H1 (cell line): Measurements from ENCODE around the gene MAPK9. TPM values are rescaled to one million over a fixed set of nuclear protein-coding genes. Genes with fewer than 3 reads are reported as not detected.

Experiments used
- CEBPB ChIP-seq: IDR thresholded peaks from 2 replicates; pipeline ENCODE4 v1.6.1; 2012; ENCODE audit warnings: low read depth, low read length
- CHD7 ChIP-seq: fragments of 300-600 bp; sonication (generic); IDR thresholded peaks from 2 replicates; pipeline ENCODE4 v1.7.1; 2012; ENCODE audit warnings: low read length, moderate library complexity, mild to moderate bottlenecking, inconsistent platforms; ENCODE audit not compliant: insufficient replicate concordance
- EZH2 ChIP-seq: fragments of 200-600 bp; sonication (generic); IDR thresholded peaks from 2 replicates; pipeline ENCODE4 v1.7.1; 2012; ENCODE audit warnings: low read depth, mild to moderate bottlenecking, moderate library complexity, low read length, inconsistent platforms; ENCODE audit not compliant: severe bottlenecking
- FOSL1 ChIP-seq: IDR thresholded peaks from 2 replicates; pipeline ENCODE4 v1.6.1; 2011; ENCODE audit warnings: mild to moderate bottlenecking, low read depth, low read length, moderate library complexity; ENCODE audit not compliant: insufficient read depth
- KDM4A ChIP-seq: IDR thresholded peaks from one replicate; pipeline ENCODE4 v1.7.1; 2012; ENCODE audit warnings: low read depth, mild to moderate bottlenecking, moderate library complexity, low read length, inconsistent platforms; ENCODE audit not compliant: severe bottlenecking
- MAFK ChIP-seq: IDR thresholded peaks from 2 replicates; pipeline ENCODE4 v1.6.1; 2012; ENCODE audit warnings: low read depth, mild to moderate bottlenecking, improper control_type of control experiment, low read length
- RFX5 ChIP-seq: IDR thresholded peaks from 2 replicates; pipeline ENCODE4 v1.6.1; 2011; ENCODE audit warnings: low read depth, low read length, improper control_type of control experiment, borderline replicate concordance
- SRF ChIP-seq: IDR thresholded peaks from 2 replicates; pipeline ENCODE4 v1.6.1; 2011; ENCODE audit warnings: mild to moderate bottlenecking, low read depth, low read length, moderate library complexity
- TAF7 ChIP-seq: optimal IDR thresholded peaks from 2 replicates; pipeline ENCODE3; 2011; ENCODE audit warnings: low read depth, mild to moderate bottlenecking, inconsistent platforms, low read length, moderate library complexity, borderline replicate concordance
- TBP ChIP-seq: IDR thresholded peaks from 2 replicates; pipeline ENCODE4 v1.6.1; 2011; ENCODE audit warnings: low read depth, low read length, improper control_type of control experiment
- TCF12 ChIP-seq: IDR thresholded peaks from 2 replicates; pipeline ENCODE4 v1.6.1; 2011; ENCODE audit warnings: low read depth, mild to moderate bottlenecking, low read length
- polyA plus RNA-seq, 7 experiments: library from polyadenylated mRNA; depleted of rRNA in 3 of 7; stranded (reverse) in 5 of 7; unstranded in 2 of 7; fragments of >200 nt in 5 of 7; fragments of 200-250 nt in 2 of 7; gene quantifications; 1 replicate in 5 of 7; 2 replicates in 1 of 7; 4 replicates in 1 of 7; pipeline versions ENCODE4 v1.2.1 to v1.2.3, GENCODE V29; 2011 to 2013; ENCODE audit warnings: missing spikeins in 2 of 7, mixed read lengths in 2 of 7
- total RNA-seq: library from RNA; stranded (reverse); fragmentation: NEBNext Ultra II Directional; extraction: Animal tissue kit (Norgen Biotek cat#: 25700); gene quantifications from 2 replicates; pipeline ENCODE4 v1.2.1, GENCODE V29; 2021

Gene MAPK9
- total and polyA plus RNA-seq, 2 of the 8 experiments (the other 6 are each of a cell fraction or from before 2014, with no cell fraction given), result 22.3 to 43.7 TPM

- TF ChIP-seq CHD7, result no peak
- no peak for TF ChIP-seq FOSL1
- TF ChIP-seq TCF12, result no peak
- no peak for TF ChIP-seq RFX5
- no peak for TF ChIP-seq TBP
- TF ChIP-seq EZH2, result no peak
- TF ChIP-seq MAFK, result no peak
- no peak for TF ChIP-seq CEBPB
- no peak for TF ChIP-seq KDM4A
- TF ChIP-seq TAF7, result no peak
- TF ChIP-seq SRF, result no peak
These were observed 5.9 kb upstream of the MAPK9 start (continued) for GRCh38 chr5:180297587-180298282.
